HEK293 (cell line): ENCODE results near the gene DES.

Experiments used
- ZNF18 ChIP-seq: fragments of 450-650 bp; formaldehyde crosslinking; IDR thresholded peaks from 2 replicates; pipeline ENCODE4 v1.5.1; 2016; ENCODE audit warnings: missing biosample characterization, missing genetic modification characterization
- ZNF521 ChIP-seq: fragments of 450-650 bp; formaldehyde crosslinking; IDR thresholded peaks from 2 replicates; pipeline ENCODE4 v1.5.1; 2017; ENCODE audit warnings: missing biosample characterization, mild to moderate bottlenecking, missing genetic modification characterization

GRCh38 chr2:219426068-219426443 lies 7.9 kb downstream of the DES start:
- TF ChIP-seq ZNF18 (tag by site-specific recombination) = no peak
- TF ChIP-seq ZNF521 (tag by site-specific recombination) = no peak
